DOHH2 (cell line): ENCODE results near the gene PNRC2.

Source experiments
- EZH2phosphoT487 ChIP-seq: fragments of 200-600 bp; sonication (generic); IDR thresholded peaks from 2 replicates; pipeline ENCODE4 v1.6.1; 2017; ENCODE audit warnings: borderline replicate concordance, mild to moderate bottlenecking, antibody characterized with exemption, low read length, moderate library complexity, mixed read lengths
- TF ChIP-seq, protein P1 (sequence below): fragments of 200-600 bp; sonication (generic); IDR thresholded peaks from one replicate; pipeline ENCODE4 v1.5.1; 2014; ENCODE audit warnings: antibody characterized with exemption, mild to moderate bottlenecking, low read depth, low read length; ENCODE audit not compliant: poor library complexity, severe bottlenecking

DNA sequence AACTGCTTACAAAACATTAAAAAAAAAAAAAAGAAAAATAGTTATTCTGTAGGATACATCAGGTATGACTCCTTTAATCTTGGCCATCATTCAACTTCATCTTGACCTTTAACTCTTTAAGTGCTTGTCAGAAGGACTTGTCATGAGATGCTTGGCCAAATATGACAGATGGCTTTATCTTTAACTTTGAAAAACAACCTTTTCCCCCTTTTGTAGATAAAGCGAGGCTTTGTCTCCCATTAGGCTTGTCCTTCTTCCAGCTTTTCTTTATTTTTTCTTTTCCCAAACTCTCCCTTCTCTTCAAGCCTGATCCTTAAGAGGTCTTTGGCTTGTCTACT is 18.2 kb downstream of the PNRC2 start:
- TF ChIP-seq, protein P1, sequence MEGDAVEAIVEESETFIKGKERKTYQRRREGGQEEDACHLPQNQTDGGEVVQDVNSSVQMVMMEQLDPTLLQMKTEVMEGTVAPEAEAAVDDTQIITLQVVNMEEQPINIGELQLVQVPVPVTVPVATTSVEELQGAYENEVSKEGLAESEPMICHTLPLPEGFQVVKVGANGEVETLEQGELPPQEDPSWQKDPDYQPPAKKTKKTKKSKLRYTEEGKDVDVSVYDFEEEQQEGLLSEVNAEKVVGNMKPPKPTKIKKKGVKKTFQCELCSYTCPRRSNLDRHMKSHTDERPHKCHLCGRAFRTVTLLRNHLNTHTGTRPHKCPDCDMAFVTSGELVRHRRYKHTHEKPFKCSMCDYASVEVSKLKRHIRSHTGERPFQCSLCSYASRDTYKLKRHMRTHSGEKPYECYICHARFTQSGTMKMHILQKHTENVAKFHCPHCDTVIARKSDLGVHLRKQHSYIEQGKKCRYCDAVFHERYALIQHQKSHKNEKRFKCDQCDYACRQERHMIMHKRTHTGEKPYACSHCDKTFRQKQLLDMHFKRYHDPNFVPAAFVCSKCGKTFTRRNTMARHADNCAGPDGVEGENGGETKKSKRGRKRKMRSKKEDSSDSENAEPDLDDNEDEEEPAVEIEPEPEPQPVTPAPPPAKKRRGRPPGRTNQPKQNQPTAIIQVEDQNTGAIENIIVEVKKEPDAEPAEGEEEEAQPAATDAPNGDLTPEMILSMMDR, result no peak
- TF ChIP-seq EZH2phosphoT487, result no peak
